ENCODE data around the gene KIAA1191.
"Not testable (repeated sequence)": the region's sequence is repeated elsewhere in the genome, so short reads cannot be mapped to it uniquely, and the experiment has no call there.

Gene KIAA1191, protein sequence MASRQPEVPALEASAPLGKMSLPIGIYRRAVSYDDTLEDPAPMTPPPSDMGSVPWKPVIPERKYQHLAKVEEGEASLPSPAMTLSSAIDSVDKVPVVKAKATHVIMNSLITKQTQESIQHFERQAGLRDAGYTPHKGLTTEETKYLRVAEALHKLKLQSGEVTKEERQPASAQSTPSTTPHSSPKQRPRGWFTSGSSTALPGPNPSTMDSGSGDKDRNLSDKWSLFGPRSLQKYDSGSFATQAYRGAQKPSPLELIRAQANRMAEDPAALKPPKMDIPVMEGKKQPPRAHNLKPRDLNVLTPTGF

DNA sequence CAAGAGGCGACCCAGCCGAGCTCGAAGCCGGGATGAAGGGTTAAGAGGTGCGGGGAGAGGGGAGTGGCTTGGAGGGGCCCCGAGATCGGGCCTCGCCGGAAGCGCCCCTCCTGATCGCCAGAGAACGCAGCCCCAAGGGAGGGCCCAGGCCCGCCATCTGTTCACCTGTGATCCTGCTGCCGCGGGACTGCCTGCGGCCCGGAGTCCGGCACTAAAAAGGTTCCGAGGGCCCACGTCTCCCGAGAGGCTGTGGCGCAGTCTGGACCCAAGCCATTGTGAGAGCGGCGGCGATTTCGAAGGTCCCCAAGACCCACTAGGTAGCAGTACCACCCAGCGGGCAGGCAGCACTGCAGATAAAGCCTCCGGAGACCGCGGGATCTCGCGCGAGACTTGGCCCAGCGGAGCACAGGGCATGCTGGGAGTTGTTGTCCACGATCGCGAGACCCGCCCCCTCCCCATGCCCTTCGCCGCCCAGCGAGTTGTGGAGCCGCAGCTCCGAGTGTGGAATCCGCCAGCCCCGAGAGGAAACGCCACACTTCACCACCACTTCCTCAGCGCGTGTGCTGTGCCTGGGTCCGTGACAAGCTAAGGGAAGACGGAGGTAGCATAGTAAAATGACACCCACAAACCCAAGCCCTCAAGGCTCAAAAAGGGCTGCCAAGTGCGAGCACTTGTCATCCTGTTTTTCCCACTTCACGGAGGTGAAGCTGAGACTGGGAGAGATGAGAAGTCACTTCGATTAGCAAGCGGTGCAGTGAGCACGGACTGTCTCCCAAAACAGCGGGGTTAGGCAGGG, at the start of gene KIAA1191:
TSS of gene KIAA1191 (minus strand) at position 328 of the 796 bp plus-strand sequence. CDS start 2,256 bp downstream, outside the sequence.
- peak within 1 kb of the TSS; percentile 93 for H3K4me3 ChIP-seq (ENCODE audit: low read depth, low read length)
- TF ChIP-seq, protein P1, sequence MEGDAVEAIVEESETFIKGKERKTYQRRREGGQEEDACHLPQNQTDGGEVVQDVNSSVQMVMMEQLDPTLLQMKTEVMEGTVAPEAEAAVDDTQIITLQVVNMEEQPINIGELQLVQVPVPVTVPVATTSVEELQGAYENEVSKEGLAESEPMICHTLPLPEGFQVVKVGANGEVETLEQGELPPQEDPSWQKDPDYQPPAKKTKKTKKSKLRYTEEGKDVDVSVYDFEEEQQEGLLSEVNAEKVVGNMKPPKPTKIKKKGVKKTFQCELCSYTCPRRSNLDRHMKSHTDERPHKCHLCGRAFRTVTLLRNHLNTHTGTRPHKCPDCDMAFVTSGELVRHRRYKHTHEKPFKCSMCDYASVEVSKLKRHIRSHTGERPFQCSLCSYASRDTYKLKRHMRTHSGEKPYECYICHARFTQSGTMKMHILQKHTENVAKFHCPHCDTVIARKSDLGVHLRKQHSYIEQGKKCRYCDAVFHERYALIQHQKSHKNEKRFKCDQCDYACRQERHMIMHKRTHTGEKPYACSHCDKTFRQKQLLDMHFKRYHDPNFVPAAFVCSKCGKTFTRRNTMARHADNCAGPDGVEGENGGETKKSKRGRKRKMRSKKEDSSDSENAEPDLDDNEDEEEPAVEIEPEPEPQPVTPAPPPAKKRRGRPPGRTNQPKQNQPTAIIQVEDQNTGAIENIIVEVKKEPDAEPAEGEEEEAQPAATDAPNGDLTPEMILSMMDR (IDR thresholded peaks at IDR 0.05; ENCODE audit: insufficient read depth, low read depth, low read length, missing control alignments): no peak
- DNase-seq (ENCODE audit: low read depth): peak; percentile 95

DNA sequence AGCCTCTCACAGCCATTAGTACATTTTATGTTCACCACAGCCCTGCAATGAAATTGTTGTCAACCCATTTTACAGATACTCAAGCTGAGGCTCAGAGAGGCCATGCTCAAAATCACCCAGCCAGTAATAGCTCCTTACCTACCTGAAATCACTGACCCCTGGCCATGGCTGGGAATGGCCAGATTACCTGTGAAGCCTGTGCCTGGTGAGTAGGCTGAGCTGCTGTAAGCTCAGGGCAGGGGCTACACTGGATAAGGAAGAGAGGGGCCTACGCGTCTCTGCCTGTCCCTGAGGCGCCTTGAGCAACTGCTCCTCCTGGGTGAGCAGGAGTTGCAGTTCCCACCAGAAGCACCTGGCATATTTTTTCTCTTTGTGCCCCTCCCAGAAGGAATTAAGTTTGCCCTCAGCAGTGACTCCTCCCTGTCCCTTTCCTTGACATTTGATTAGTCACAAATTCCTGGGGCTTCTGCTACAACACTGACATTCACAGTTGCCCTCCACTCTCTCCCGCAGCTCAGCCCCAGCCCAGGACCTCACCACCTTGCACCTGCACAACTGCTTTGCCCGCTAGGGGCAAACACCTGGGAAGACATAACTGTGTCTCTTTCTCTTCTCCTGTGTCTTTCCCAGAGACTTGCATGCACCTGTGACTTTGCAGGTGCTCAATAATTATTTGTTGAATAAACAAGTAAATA, 49.1 kb upstream of the KIAA1191 start:
- H3K4me3 ChIP-seq (ENCODE audit: low read depth, low read length): no peak overlapping the region
- DNase-seq (ENCODE audit: low read depth): no peak
- TF ChIP-seq, protein P1 (IDR thresholded peaks at IDR 0.05; ENCODE audit: insufficient read depth, low read depth, low read length, missing control alignments): no peak

DNA sequence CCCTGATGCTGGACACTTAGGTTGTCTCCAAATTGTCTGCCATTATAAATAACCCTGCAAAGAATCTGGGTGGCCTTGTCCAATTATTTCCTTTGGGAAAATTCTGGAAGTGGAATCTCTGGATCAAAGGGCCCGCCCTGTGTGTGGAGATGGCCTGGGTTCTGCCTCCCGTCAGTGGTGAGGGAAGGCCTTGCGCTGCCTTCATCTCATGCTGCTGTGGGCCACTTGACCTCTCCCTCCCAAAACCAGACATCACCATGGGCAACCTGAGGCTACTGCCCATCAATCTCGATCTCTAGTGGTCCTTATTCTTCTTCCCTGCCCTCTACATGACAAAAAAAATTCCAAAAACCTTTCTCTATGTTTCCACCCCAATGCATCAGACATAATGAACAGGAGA, 48.2 kb upstream of the KIAA1191 start:
- H3K4me3 ChIP-seq (ENCODE audit: low read depth, low read length): no peak overlapping the region
- TF ChIP-seq, protein P1 (IDR thresholded peaks at IDR 0.05; ENCODE audit: insufficient read depth, low read depth, low read length, missing control alignments): no peak
- no peak for DNase-seq (ENCODE audit: low read depth)

DNA sequence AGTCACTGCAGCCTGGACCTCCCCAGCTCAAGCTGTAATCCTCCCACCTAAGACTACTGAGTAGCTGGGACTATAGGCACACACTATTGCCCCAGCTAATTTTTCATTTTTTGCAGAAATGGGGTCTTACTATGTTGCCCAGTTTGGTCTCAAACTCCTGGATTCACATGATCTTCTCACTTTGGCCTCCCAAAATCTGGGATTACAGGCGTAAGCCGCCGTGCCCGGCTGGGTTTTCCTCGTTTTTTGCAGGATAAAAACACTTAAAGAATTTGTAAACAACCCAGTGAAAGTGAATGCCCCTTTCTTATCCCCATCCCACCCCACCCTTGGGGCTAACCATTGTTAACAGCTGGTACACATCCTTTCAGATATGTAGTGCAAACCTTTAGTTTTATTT, 47.0 kb upstream of the KIAA1191 start:
- DNase-seq (ENCODE audit: low read depth): no peak

DNA sequence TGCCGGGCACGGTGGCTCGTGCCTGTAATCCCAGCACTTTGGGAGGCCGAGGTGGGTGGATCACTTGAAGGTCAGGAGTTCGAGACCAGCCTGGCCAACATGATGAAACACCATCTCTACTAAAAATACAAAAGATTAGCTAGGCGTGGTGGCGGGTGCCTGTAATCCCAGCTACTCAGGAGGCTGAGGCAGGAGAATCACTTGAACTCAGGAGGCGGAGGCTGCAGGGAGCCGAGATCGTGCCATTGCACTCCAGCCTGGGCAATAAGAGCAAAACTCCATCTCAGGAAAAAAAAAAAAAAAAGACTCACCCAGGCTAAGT, 46.6 kb upstream of the KIAA1191 start:
- not testable (repeated sequence) for DNase-seq (ENCODE audit: low read depth); H3K4me3 ChIP-seq (ENCODE audit: low read depth, low read length)

More for the DNA sequence above, 47.0 kb upstream of the KIAA1191 start:
- TF ChIP-seq, protein P1 (IDR thresholded peaks at IDR 0.05; ENCODE audit: insufficient read depth, low read depth, low read length, missing control alignments): no peak
- no peak overlapping the region for H3K4me3 ChIP-seq (ENCODE audit: low read depth, low read length)

DNA sequence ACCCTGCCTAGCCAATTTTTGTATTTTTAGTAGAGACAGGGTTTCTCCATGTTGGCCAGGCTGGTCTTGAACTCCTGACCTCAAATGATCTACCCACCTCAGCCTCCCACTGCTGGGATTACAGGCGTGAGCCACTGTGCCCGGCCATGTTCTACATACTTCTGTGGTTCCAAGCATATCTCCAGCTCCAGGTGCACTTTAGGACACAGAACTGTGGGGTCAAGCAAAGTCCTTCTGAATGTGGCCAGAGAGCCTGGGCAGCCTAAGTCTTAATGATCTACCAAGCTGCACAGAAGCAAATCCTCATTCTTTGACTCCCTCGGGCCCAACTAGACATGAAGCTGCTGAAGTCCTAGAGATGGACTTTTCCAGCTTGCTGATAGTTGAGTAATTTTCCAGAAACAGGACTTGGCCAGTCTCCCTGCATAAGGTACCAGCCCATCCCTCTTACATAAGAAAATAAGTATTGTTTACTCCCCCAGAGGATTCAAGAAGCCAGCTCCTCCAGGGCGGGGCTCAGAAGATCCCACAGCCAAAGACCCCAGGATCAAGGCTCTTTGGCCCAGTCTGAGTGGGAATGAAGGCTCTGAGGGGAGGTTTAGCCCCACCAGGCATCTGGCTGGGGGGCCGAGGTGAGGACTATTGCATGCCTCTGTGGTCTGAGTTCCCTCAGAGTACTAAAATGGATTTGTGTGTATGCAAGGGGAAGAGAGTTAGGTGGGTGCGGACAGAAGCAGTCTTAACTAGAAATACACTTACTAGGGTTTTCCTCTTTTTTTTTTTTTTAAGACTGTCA, 46.1 kb upstream of the KIAA1191 start:
- TF ChIP-seq, protein P1 (IDR thresholded peaks at IDR 0.05; ENCODE audit: insufficient read depth, low read depth, low read length, missing control alignments): no peak
- no peak overlapping the region for H3K4me3 ChIP-seq (ENCODE audit: low read depth, low read length)
- no peak for DNase-seq (ENCODE audit: low read depth)
